Measurements from ENCODE around the gene RPS6KC1. TPM values are rescaled to one million over a fixed set of nuclear protein-coding genes. Genes with fewer than 3 reads are reported as not detected.

RPS6KC1 gene
- total and polyA plus RNA-seq, 9 of the 15 experiments (the other 6 are each of a cell fraction or from before 2014, with no cell fraction given) = 4.3 to 34.6 (median 20.9) TPM

GRCh38 chr1:213015099-213016050, 35.7 kb upstream of the RPS6KC1 start, which contains the start of gene ANGEL2 (continued):
- TF ChIP-seq ZNF512 (tag; IDR thresholded peaks at IDR 0.05) (no peak), L3MBTL2 (IDR thresholded peaks at IDR 0.05) (peak; percentile 90), PBX2 (CRISPR knock-in tag; IDR thresholded peaks at IDR 0.05; ENCODE audit: low read depth) (no peak), PBX2 (tag; conservative IDR thresholded peaks at IDR 0.05; ENCODE audit: low read depth) (peak; percentile 60), LEF1 (IDR thresholded peaks at IDR 0.05) (no peak), KAT7 (CRISPR knock-in tag; IDR thresholded peaks at IDR 0.05; ENCODE audit: borderline replicate concordance) (0 out of 2 replicates have a peak, but pooled peaks have one; percentile 76), ZNF57 (CRISPR knock-in tag; IDR thresholded peaks at IDR 0.05) (no peak), FOXK2 (conservative IDR thresholded peaks at IDR 0.05 in 1 of 2, IDR thresholded peaks at IDR 0.05 in 1 of 2; ENCODE audit: low read depth in 2 of 2) (peak in 1 of 2 experiments; percentile 53; a peak in 2 of 4 replicates)
- TF ChIP-seq, protein P1, sequence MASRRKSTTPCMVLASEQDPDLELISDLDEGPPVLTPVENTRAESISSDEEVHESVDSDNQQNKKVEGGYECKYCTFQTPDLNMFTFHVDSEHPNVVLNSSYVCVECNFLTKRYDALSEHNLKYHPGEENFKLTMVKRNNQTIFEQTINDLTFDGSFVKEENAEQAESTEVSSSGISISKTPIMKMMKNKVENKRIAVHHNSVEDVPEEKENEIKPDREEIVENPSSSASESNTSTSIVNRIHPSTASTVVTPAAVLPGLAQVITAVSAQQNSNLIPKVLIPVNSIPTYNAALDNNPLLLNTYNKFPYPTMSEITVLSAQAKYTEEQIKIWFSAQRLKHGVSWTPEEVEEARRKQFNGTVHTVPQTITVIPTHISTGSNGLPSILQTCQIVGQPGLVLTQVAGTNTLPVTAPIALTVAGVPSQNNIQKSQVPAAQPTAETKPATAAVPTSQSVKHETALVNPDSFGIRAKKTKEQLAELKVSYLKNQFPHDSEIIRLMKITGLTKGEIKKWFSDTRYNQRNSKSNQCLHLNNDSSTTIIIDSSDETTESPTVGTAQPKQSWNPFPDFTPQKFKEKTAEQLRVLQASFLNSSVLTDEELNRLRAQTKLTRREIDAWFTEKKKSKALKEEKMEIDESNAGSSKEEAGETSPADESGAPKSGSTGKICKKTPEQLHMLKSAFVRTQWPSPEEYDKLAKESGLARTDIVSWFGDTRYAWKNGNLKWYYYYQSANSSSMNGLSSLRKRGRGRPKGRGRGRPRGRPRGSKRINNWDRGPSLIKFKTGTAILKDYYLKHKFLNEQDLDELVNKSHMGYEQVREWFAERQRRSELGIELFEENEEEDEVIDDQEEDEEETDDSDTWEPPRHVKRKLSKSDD (conservative IDR thresholded peaks at IDR 0.05; ENCODE audit: low read length) = no peak

Data from K562 (cell line).